ENCODE measurements around the gene CIB1.

GRCh38 chr15:90249203-90249863 lies 15.6 kb upstream of the CIB1 start, which contains the start of gene TTLL13:
- TF ChIP-seq EZH2 (IDR thresholded peaks at IDR 0.05; ENCODE audit: low read depth) (no peak), CTCF (conservative IDR thresholded peaks at IDR 0.05) (no peak)
